ENCODE measurements around the gene SPEG.
"Not testable (repeated sequence)": the region's sequence is repeated elsewhere in the genome, so short reads cannot be mapped to it uniquely, and the experiment has no call there.

Gene SPEG

GRCh38 chr2:219405451-219405850 is 29.2 kb upstream of the SPEG start:
- no peak for FAIRE-seq

- FAIRE-seq = no peak
Measured at GRCh38 chr2:219405958-219406860, 28.4 kb upstream of the SPEG start.

GRCh38 chr2:219406861-219407230 is 27.8 kb upstream of the SPEG start:
- FAIRE-seq = no peak

GRCh38 chr2:219407343-219407742 is 27.3 kb upstream of the SPEG start:
- FAIRE-seq = not testable (repeated sequence)

GRCh38 chr2:219408204-219408603 is 26.4 kb upstream of the SPEG start:
- FAIRE-seq = no peak

GRCh38 chr2:219408631-219409030 is 26.0 kb upstream of the SPEG start:
- no peak for FAIRE-seq

- FAIRE-seq = no peak
Measured at GRCh38 chr2:219409619-219410018, 25.0 kb upstream of the SPEG start.

- no peak for FAIRE-seq
Measured at GRCh38 chr2:219410390-219410789, 24.3 kb upstream of the SPEG start.

- no peak for FAIRE-seq
Measured at GRCh38 chr2:219414857-219415256, 19.8 kb upstream of the SPEG start.

GRCh38 chr2:219415580-219416234 is 18.9 kb upstream of the SPEG start:
- no peak for FAIRE-seq

GRCh38 chr2:219416235-219416602 is 18.4 kb upstream of the SPEG start:
- no peak for FAIRE-seq

- no peak for FAIRE-seq
Measured at GRCh38 chr2:219416938-219417337, 17.7 kb upstream of the SPEG start.

GRCh38 chr2:219417374-219417773 is 17.3 kb upstream of the SPEG start:
- FAIRE-seq = no peak

- no peak for FAIRE-seq
Measured at GRCh38 chr2:219418155-219419011, 16.3 kb upstream of the SPEG start, which contains the start of gene DES. TSS of gene DES (plus strand) at chr2:219418377. CDS start at chr2:219418463, 86 bp downstream.

GRCh38 chr2:219419012-219419324 is 15.7 kb upstream of the SPEG start:
- FAIRE-seq = no peak

GRCh38 chr2:219419331-219420197 is 15.1 kb upstream of the SPEG start:
- FAIRE-seq = no peak

- no peak for FAIRE-seq
Measured at GRCh38 chr2:219420687-219421086, 14.0 kb upstream of the SPEG start.

GRCh38 chr2:219421323-219421722 is 13.3 kb upstream of the SPEG start:
- FAIRE-seq = no peak

- no peak for FAIRE-seq
Measured at GRCh38 chr2:219422952-219423534, 11.6 kb upstream of the SPEG start.

- no peak for FAIRE-seq
Measured at GRCh38 chr2:219423652-219424377, 10.8 kb upstream of the SPEG start.

All from endometrium (tissue), 2 donors.